ENCODE measurements around the gene RNF225.

DNA sequence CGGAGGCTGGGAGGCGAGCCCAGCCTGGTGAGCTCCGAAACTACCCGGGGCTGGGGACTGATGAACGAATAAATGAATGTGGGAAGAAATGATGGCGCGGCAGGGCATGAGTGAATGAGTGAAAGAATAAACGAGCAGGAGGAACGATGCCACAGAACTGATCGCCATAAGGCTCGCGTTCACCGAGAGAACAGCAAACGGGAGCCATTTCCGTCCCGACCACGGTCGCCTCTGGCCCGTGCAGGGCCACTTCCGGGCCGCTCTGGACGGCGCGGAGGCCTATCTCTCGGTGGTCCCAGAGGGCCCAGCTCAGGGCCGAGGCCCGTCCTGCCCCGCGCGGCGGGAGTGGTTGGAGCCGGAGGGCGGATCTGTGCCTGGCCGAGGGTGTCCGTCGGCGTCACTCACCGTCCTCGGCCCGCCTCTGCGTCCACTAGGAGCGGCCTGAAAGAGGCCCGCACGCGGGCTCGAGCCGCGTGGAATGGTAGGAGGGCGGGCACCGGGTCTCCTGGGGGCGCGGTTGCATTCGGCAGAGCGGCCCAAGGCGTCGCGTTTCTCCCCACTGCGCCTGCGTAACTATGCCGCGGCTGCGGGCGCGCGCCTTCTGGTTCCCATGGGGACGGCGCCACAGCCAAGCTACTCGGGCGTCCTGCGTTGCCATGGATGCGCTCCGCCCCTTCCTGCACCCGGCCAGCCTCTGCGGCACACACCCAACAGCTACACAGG lies 33.0 kb upstream of the RNF225 start, which contains the start of gene ZNF497:
- TF ChIP-seq CTCF (IDR thresholded peaks at IDR 0.05; ENCODE audit: poor library complexity): no peak
- no peak for TF ChIP-seq EZH2 (IDR thresholded peaks at IDR 0.05; ENCODE audit: borderline replicate concordance)

Measured in hepatocyte (in vitro differentiated cells).